Breast epithelium (tissue), 4 donors: ENCODE measurements around the gene PHKB. TPM values are rescaled to one million over a fixed set of nuclear protein-coding genes. Genes with fewer than 3 reads are reported as not detected.

Experiments used
- DNase-seq, 2 donors: peaks; one replicate each; pipeline ENCODE4 v3.0.0-alpha.2; 2019; ENCODE audit warnings: low spot score in 2 of 2
- H3K27ac ChIP-seq, 2 donors: fragments of 200-600 bp; sonication (generic) in 1 of 2; one replicate each; pipeline ENCODE4 v1.5.1; 2016 to 2019; ENCODE audit warnings: mild to moderate bottlenecking in 1 of 2
- H3K27me3 ChIP-seq, 2 donors: fragments of 200-600 bp; sonication (generic) in 1 of 2; one replicate each; pipeline versions ENCODE4 v1.5.1 to v1.6.0; 2017 to 2019; ENCODE audit warnings: control low read depth in 1 of 2, mild to moderate bottlenecking in 1 of 2
- H3K36me3 ChIP-seq: fragments of 200-600 bp; one replicate; pipeline ENCODE4 v1.5.1; 2019
- H3K4me1 ChIP-seq, 2 donors: fragments of 200-600 bp; sonication (generic); one replicate each; pipeline ENCODE4 v1.5.1; 2016 to 2019; ENCODE audit warnings: control low read depth in 1 of 2
- H3K4me3 ChIP-seq, 3 donors: fragments of 200-600 bp; sonication (generic); 1 replicate in 2 of 3; 2 replicates in 1 of 3; pipeline ENCODE4 v1.5.1; 2016 to 2019; ENCODE audit warnings: mild to moderate bottlenecking in 3 of 3, moderate library complexity in 2 of 3
- H3K9me3 ChIP-seq, 2 donors: fragments of 200-600 bp; sonication (generic) in 1 of 2; one replicate each; pipeline ENCODE4 v1.5.1; 2016 to 2019; ENCODE audit warnings: control low read depth in 1 of 2
- POLR2A ChIP-seq: fragments of 450-650 bp; IDR thresholded peaks from one replicate; pipeline ENCODE4 v1.6.1; 2016; ENCODE audit warnings: antibody characterized with exemption, mild to moderate bottlenecking, moderate library complexity
- POLR2AphosphoS5 ChIP-seq, 3 donors: sonication (generic); formaldehyde crosslinking; IDR thresholded peaks; one replicate each; pipeline ENCODE4 v1.6.1; 2017; ENCODE audit warnings: antibody characterized with exemption in 3 of 3
- intact Hi-C: fragments of 100-400 bp; cut with DNase I; formaldehyde crosslinking; loops from one replicate; pipeline ENCODE4 v1.15.1; 2023; ENCODE audit warnings: low total_unique reads
- total RNA-seq, 3 donors: library from RNA; depleted of rRNA; stranded (reverse); fragments of >200 nt; gene quantifications; one replicate each; pipeline ENCODE4 v1.1.0, GENCODE V29; 2016
- TF ChIP-seq, protein P1 (sequence below), 3 donors: fragments of 450-650 bp; IDR thresholded peaks; one replicate each; pipeline ENCODE4 v1.5.1; 2016 to 2017; ENCODE audit warnings: antibody characterized with exemption in 3 of 3, mild to moderate bottlenecking in 3 of 3, moderate library complexity in 3 of 3

PHKB gene
- total RNA-seq, 3 donors from 2014 or later, result 77.9 to 111 (median 78.3) TPM

GRCh38 chr16:47644661-47645060 is 183.5 kb downstream of the PHKB start:
- H3K4me3 ChIP-seq, result no peak overlapping the region
- no peak for DNase-seq
- TF ChIP-seq POLR2AphosphoS5 (IDR thresholded peaks at IDR 0.05) (no peak), POLR2A (no peak)
- TF ChIP-seq, protein P1, sequence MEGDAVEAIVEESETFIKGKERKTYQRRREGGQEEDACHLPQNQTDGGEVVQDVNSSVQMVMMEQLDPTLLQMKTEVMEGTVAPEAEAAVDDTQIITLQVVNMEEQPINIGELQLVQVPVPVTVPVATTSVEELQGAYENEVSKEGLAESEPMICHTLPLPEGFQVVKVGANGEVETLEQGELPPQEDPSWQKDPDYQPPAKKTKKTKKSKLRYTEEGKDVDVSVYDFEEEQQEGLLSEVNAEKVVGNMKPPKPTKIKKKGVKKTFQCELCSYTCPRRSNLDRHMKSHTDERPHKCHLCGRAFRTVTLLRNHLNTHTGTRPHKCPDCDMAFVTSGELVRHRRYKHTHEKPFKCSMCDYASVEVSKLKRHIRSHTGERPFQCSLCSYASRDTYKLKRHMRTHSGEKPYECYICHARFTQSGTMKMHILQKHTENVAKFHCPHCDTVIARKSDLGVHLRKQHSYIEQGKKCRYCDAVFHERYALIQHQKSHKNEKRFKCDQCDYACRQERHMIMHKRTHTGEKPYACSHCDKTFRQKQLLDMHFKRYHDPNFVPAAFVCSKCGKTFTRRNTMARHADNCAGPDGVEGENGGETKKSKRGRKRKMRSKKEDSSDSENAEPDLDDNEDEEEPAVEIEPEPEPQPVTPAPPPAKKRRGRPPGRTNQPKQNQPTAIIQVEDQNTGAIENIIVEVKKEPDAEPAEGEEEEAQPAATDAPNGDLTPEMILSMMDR (IDR thresholded peaks at IDR 0.05), result no peak
- H3K4me1 ChIP-seq, result no peaks in the 10 kb centered on the region
- H3K36me3 ChIP-seq, result no peaks in the 10 kb centered on the region
- no peaks in the 10 kb centered on the region for H3K9me3 ChIP-seq
- no peaks in the 10 kb centered on the region for H3K27me3 ChIP-seq
- intact Hi-C loops, result no loop called here
- H3K27ac ChIP-seq, result no peak overlapping the region

GRCh38 chr16:47646914-47647313 is 185.8 kb downstream of the PHKB start:
- Histone ChIP-seq H3K27ac (no peak overlapping the region), H3K4me3 (no peak overlapping the region), H3K27me3 (no peaks in the 10 kb centered on the region), H3K4me1 (no peaks in the 10 kb centered on the region), H3K9me3 (no peaks in the 10 kb centered on the region), H3K36me3 (no peaks in the 10 kb centered on the region)
- TF ChIP-seq POLR2A (no peak), POLR2AphosphoS5 (IDR thresholded peaks at IDR 0.05) (no peak)
- TF ChIP-seq, protein P1 (IDR thresholded peaks at IDR 0.05), result no peak
- DNase-seq, result no peak
- intact Hi-C loops, result no loop called here

- no peak for DNase-seq
- H3K27me3 ChIP-seq, result no peaks in the 10 kb centered on the region
- no peaks in the 10 kb centered on the region for H3K9me3 ChIP-seq
- H3K4me1 ChIP-seq, result no peaks in the 10 kb centered on the region
- intact Hi-C loops, result no loop called here
- H3K27ac ChIP-seq, result no peak overlapping the region
- TF ChIP-seq POLR2A (no peak), POLR2AphosphoS5 (IDR thresholded peaks at IDR 0.05) (no peak)
- TF ChIP-seq, protein P1 (IDR thresholded peaks at IDR 0.05), result no peak
- no peaks in the 10 kb centered on the region for H3K36me3 ChIP-seq
- H3K4me3 ChIP-seq, result no peak overlapping the region
Measured at GRCh38 chr16:47657032-47657431, 195.9 kb downstream of the PHKB start.

DNA sequence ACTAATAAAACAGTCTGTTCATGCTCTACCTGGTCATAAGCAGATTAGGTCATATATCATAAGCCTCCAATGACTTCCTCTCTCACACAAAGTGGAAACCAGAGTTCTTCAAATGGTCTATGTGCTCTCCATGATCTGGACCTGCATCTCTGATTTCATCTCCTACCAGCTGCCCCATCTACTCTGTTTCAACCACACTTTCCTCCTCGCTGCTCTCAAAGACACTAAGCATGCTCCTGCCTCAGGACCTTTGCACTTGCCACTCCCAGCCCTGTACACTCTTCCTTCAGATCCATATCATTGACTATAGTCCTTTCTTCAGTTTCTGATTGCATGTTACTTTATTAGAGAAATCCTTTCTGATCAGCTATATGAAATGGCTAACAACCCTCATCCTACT is 196.8 kb downstream of the PHKB start:
- no peak for TF ChIP-seq POLR2A
- TF ChIP-seq, protein P1 (IDR thresholded peaks at IDR 0.05), result no peak
- DNase-seq, result no peak
- H3K4me3 ChIP-seq, result no peak overlapping the region
- H3K4me1 ChIP-seq, result no peaks in the 10 kb centered on the region
- no peak overlapping the region for H3K27ac ChIP-seq
- H3K36me3 ChIP-seq, result no peaks in the 10 kb centered on the region
- H3K27me3 ChIP-seq, result no peaks in the 10 kb centered on the region
- intact Hi-C loops, result no loop called here
- no peaks in the 10 kb centered on the region for H3K9me3 ChIP-seq

- Histone ChIP-seq H3K4me1 (no peaks in the 10 kb centered on the region), H3K27ac (no peak overlapping the region), H3K4me3 (no peak overlapping the region), H3K36me3 (no peaks in the 10 kb centered on the region), H3K9me3 (no peaks in the 10 kb centered on the region), H3K27me3 (no peaks in the 10 kb centered on the region)
- TF ChIP-seq POLR2A (no peak), POLR2AphosphoS5 (IDR thresholded peaks at IDR 0.05) (no peak)
- TF ChIP-seq, protein P1 (IDR thresholded peaks at IDR 0.05), result no peak
- DNase-seq, result no peak
- intact Hi-C loops, result no loop called here
Measured at GRCh38 chr16:47660540-47660939, 199.4 kb downstream of the PHKB start.
